Endothelial cell of umbilical vein (primary cell): Measurements from ENCODE around the gene FIGNL2. TPM values are rescaled to one million over a fixed set of nuclear protein-coding genes. Genes with fewer than 3 reads are reported as not detected.

Source experiments
- BruUV-seq: library from RNA; stranded (reverse); fragments of 400-500 nt; replicated peaks from 2 replicates; lab custom pipeline; 2021; lab: Mats Ljungman, UMichigan
- CTCF ChIA-PET: fragments of 300-600, 350-600 bp; sonication (Branson Sonifier 250); formaldehyde crosslinking; loops from one replicate; lab custom pipeline; 2021; ENCODE audit warnings: antibody characterized with exemption, inconsistent platforms; lab: Charles Lee
- POLR2A ChIA-PET: fragments of 300-600, 350-600 bp; sonication (Branson Sonifier 250); formaldehyde crosslinking; loops from one replicate; lab custom pipeline; 2021; ENCODE audit warnings: antibody characterized with exemption, inconsistent platforms; lab: Charles Lee
- DNase-seq: peaks from one replicate; pipeline ENCODE4 v3.0.0-alpha.2; 2011; ENCODE audit warnings: low read depth, low spot score
- FAIRE-seq: peaks from 2 replicates; lab custom pipeline; 2011; peaks lifted over from hg19 to GRCh38; lab: Jason Lieb, UNC
- H2AFZ ChIP-seq: 2 replicates; pipeline ENCODE4 v1.6.0; 2012; ENCODE audit warnings: low read depth, low read length, control low read depth, inconsistent platforms
- H3K27ac ChIP-seq: 2 replicates; pipeline ENCODE4 v1.5.1; 2011; ENCODE audit warnings: low read depth, mild to moderate bottlenecking, control low read depth, low read length, moderate library complexity; ENCODE audit not compliant: insufficient read depth
- H3K27me3 ChIP-seq, 2 experiments: 2 replicates each; pipeline versions ENCODE4 v1.6.0 to v1.6.1; 2011; ENCODE audit warnings: low read length in 2 of 2, mixed read lengths in 1 of 2; ENCODE audit not compliant: control insufficient read depth in 2 of 2, insufficient read depth in 2 of 2
- H3K36me3 ChIP-seq, 2 experiments: 2 replicates in 1 of 2; 3 replicates in 1 of 2; pipeline ENCODE4 v1.5.1; 2011; ENCODE audit warnings: low read length in 2 of 2, mild to moderate bottlenecking in 1 of 2, moderate library complexity in 1 of 2; ENCODE audit not compliant: control insufficient read depth in 2 of 2, insufficient read depth in 2 of 2; ENCODE audit errors: extremely low read depth in 1 of 2
- H3K4me1 ChIP-seq: 3 replicates; pipeline ENCODE4 v1.5.1; 2011; ENCODE audit warnings: mild to moderate bottlenecking, low read length; ENCODE audit not compliant: control insufficient read depth, insufficient read depth; ENCODE audit errors: extremely low read depth
- H3K4me2 ChIP-seq: 2 replicates; pipeline ENCODE4 v1.6.1; 2011; ENCODE audit warnings: low read length, control low read depth, mixed read lengths; ENCODE audit not compliant: insufficient read depth
- H3K4me3 ChIP-seq, 3 experiments: fragments of 200-600 bp in 1 of 3; sonication (generic), shearing (Covaris generic) in 1 of 3; replicated peaks in 1 of 3; 2 replicates each; pipeline ENCODE4 v1.5.1; 2011 to 2016; ENCODE audit warnings: control low read depth in 3 of 3, low read length in 3 of 3, mild to moderate bottlenecking in 2 of 3, inconsistent platforms in 1 of 3, low read depth in 1 of 3, moderate library complexity in 1 of 3; ENCODE audit not compliant: insufficient read depth in 1 of 3
- H3K79me2 ChIP-seq: 2 replicates; pipeline ENCODE4 v1.6.0; 2012; ENCODE audit warnings: low read length, inconsistent platforms; ENCODE audit not compliant: control insufficient read depth, insufficient read depth
- H3K9ac ChIP-seq: replicated peaks from 2 replicates; pipeline ENCODE3; 2011; ENCODE audit warnings: low read length, control low read depth; ENCODE audit not compliant: insufficient read depth; ENCODE audit errors: extremely low read depth
- H3K9me1 ChIP-seq: replicated peaks from 3 replicates; pipeline ENCODE4 v1.6.0; 2011; ENCODE audit warnings: mild to moderate bottlenecking, low read length; ENCODE audit not compliant: control insufficient read depth, insufficient read depth; ENCODE audit errors: extremely low read depth
- H3K9me3 ChIP-seq: replicated peaks from 2 replicates; pipeline ENCODE4 v1.5.1; 2012; ENCODE audit warnings: low read length, inconsistent platforms; ENCODE audit not compliant: control insufficient read depth, insufficient read depth
- H4K20me1 ChIP-seq: replicated peaks from 2 replicates; pipeline ENCODE3; 2011; ENCODE audit warnings: mild to moderate bottlenecking, low read length; ENCODE audit not compliant: control insufficient read depth, insufficient read depth; ENCODE audit errors: extremely low read depth
- EZH2 ChIP-seq: IDR thresholded peaks from 2 replicates; pipeline ENCODE4 v1.6.1; 2012; ENCODE audit warnings: borderline replicate concordance, low read depth, mild to moderate bottlenecking, moderate library complexity, low read length, inconsistent platforms; ENCODE audit not compliant: severe bottlenecking
- FOS ChIP-seq: IDR thresholded peaks from 2 replicates; pipeline ENCODE4 v1.6.1; 2011; ENCODE audit warnings: mild to moderate bottlenecking, low read length, moderate library complexity, borderline replicate concordance; ENCODE audit not compliant: insufficient read depth
- GATA2 ChIP-seq: IDR thresholded peaks from 2 replicates; pipeline ENCODE4 v1.7.0; 2011; ENCODE audit warnings: low read depth, mild to moderate bottlenecking, moderate library complexity, mixed read lengths, low read length; ENCODE audit not compliant: insufficient read length, insufficient read depth
- JUN ChIP-seq: IDR thresholded peaks from 2 replicates; pipeline ENCODE4 v1.6.1; 2011; ENCODE audit warnings: borderline replicate concordance, low read depth; ENCODE audit not compliant: insufficient read length, insufficient read depth
- MAX ChIP-seq: IDR thresholded peaks from 2 replicates; pipeline ENCODE4 v1.6.1; 2011; ENCODE audit not compliant: insufficient read depth, insufficient read length
- MYC ChIP-seq: IDR thresholded peaks from one replicate; pipeline ENCODE4 v1.6.1; 2011; ENCODE audit warnings: mild to moderate bottlenecking, low read depth, low read length
- POLR2A ChIP-seq: IDR thresholded peaks from 2 replicates; pipeline ENCODE4 v1.6.1; 2012; ENCODE audit warnings: low read depth, mild to moderate bottlenecking, control low read depth, low read length
- POLR2AphosphoS5 ChIP-seq: IDR thresholded peaks from 2 replicates; pipeline ENCODE4 v1.6.1; 2012; ENCODE audit warnings: low read depth, mild to moderate bottlenecking, control low read depth, low read length, moderate library complexity; ENCODE audit not compliant: insufficient read depth
- dilution Hi-C: fragments of 300-500 bp; cut with MboI; formaldehyde crosslinking; loops from one replicate; pipeline ENCODE4 v1.15.0; 2019; ENCODE audit warnings: low sequenced_read_pairs; ENCODE audit not compliant: extremely low pct_ligation_motif_present
- intact Hi-C: fragments of 100-400 bp; cut with micrococcal nuclease; formaldehyde crosslinking; loops from one replicate; pipeline ENCODE4 v1.10.0; 2022
- polyA plus RNA-seq, 4 experiments: library from polyadenylated mRNA; depleted of rRNA in 3 of 4; stranded (reverse) in 3 of 4; unstranded in 1 of 4; fragments of >200 nt; gene quantifications; 2 replicates each; pipeline versions ENCODE4 v1.2.1 to v1.2.3, GENCODE V29; 2011 to 2012; ENCODE audit warnings: missing spikeins in 1 of 4
- total RNA-seq: library from RNA; stranded (reverse); gene quantifications from 2 replicates; pipeline ENCODE4 v1.2.3, GENCODE V29; 2021
- TF ChIP-seq, protein P1 (sequence below), 2 donors: IDR thresholded peaks; 1 replicate in 1 of 2; 2 replicates in 1 of 2; pipeline ENCODE4 v1.5.1; 2011; ENCODE audit warnings: low read length in 2 of 2, mild to moderate bottlenecking in 2 of 2, moderate library complexity in 2 of 2, control low read depth in 1 of 2, inconsistent platforms in 1 of 2, low read depth in 1 of 2; ENCODE audit not compliant: insufficient read depth in 1 of 2; ENCODE audit errors: extremely low read depth in 1 of 2

Gene FIGNL2
- total and polyA plus RNA-seq, 2 donors (not counting 3 experiments of a cell fraction or from before 2014, with no cell fraction given), result 1.4 to 2.4 TPM

DNA sequence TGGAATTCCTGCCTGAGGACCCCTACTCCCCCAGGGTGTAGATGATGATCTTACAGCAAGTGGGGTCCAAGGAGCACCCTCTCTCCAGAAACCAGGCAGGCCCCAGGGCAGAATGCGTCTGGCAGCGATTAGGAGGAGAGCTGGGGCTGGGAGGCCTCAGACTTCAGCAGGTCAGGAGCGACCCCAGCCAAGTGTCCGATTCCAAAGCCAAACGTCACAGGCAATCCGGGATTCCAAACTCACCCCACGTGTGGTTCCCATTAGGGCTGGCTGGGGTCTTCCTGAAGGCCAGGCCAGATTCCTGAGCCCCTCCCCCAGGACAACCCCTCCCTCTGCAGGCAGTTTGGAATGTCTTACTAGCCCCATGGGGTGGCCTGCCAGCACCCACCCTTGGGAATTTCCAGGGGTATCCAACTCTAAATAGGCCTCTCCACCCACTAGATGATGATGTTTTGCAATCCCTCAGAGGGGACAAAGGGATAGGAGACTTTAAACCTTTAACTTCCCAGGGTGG is 17.3 kb upstream of the FIGNL2 start:
- POLR2A ChIA-PET, result no interaction called here
- dilution Hi-C loops, result no loop called here

More for the DNA sequence above, 17.3 kb upstream of the FIGNL2 start:
- DNase-seq, result no peak
- Histone ChIP-seq H3K4me1 (peaks cover 6% of the 10 kb centered on the region), H3K4me3 (no peak overlapping the region), H3K9me1 (no peaks in the 10 kb centered on the region), H3K79me2 (no peaks in the 10 kb centered on the region), H3K9me3 (no peaks in the 10 kb centered on the region), H3K36me3 (no peaks in the 10 kb centered on the region), H4K20me1 (no peaks in the 10 kb centered on the region), H3K27me3 (no peaks in the 10 kb centered on the region), H3K27ac (no peak overlapping the region), H3K9ac (no peak overlapping the region), H2AFZ (no peak overlapping the region), H3K4me2 (no peak overlapping the region)
- BruUV-seq, result no TSS peak
- FAIRE-seq, result no peak
- intact Hi-C loops, result no loop called here
- CTCF ChIA-PET, result interaction anchor here (0.7 to 1.6 kb wide), 2 partner anchors 10 to 11 kb away, joined by 3 to 8 read pairs; no protein-coding TSS in a partner anchor
- TF ChIP-seq FOS (no peak), MAX (no peak), JUN (no peak), GATA2 (no peak), POLR2AphosphoS5 (no peak), POLR2A (no peak), EZH2 (no peak), MYC (no peak)
- TF ChIP-seq, protein P1, sequence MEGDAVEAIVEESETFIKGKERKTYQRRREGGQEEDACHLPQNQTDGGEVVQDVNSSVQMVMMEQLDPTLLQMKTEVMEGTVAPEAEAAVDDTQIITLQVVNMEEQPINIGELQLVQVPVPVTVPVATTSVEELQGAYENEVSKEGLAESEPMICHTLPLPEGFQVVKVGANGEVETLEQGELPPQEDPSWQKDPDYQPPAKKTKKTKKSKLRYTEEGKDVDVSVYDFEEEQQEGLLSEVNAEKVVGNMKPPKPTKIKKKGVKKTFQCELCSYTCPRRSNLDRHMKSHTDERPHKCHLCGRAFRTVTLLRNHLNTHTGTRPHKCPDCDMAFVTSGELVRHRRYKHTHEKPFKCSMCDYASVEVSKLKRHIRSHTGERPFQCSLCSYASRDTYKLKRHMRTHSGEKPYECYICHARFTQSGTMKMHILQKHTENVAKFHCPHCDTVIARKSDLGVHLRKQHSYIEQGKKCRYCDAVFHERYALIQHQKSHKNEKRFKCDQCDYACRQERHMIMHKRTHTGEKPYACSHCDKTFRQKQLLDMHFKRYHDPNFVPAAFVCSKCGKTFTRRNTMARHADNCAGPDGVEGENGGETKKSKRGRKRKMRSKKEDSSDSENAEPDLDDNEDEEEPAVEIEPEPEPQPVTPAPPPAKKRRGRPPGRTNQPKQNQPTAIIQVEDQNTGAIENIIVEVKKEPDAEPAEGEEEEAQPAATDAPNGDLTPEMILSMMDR (IDR thresholded peaks at IDR 0.05; ENCODE audit: extremely low read depth in 1 of 2, insufficient read depth in 1 of 2, low read depth in 1 of 2, low read length in 2 of 2), result no peak
